ENCODE measurements around the gene USP31. TPM values are rescaled to one million over a fixed set of nuclear protein-coding genes. Genes with fewer than 3 reads are reported as not detected.

Gene USP31, protein sequence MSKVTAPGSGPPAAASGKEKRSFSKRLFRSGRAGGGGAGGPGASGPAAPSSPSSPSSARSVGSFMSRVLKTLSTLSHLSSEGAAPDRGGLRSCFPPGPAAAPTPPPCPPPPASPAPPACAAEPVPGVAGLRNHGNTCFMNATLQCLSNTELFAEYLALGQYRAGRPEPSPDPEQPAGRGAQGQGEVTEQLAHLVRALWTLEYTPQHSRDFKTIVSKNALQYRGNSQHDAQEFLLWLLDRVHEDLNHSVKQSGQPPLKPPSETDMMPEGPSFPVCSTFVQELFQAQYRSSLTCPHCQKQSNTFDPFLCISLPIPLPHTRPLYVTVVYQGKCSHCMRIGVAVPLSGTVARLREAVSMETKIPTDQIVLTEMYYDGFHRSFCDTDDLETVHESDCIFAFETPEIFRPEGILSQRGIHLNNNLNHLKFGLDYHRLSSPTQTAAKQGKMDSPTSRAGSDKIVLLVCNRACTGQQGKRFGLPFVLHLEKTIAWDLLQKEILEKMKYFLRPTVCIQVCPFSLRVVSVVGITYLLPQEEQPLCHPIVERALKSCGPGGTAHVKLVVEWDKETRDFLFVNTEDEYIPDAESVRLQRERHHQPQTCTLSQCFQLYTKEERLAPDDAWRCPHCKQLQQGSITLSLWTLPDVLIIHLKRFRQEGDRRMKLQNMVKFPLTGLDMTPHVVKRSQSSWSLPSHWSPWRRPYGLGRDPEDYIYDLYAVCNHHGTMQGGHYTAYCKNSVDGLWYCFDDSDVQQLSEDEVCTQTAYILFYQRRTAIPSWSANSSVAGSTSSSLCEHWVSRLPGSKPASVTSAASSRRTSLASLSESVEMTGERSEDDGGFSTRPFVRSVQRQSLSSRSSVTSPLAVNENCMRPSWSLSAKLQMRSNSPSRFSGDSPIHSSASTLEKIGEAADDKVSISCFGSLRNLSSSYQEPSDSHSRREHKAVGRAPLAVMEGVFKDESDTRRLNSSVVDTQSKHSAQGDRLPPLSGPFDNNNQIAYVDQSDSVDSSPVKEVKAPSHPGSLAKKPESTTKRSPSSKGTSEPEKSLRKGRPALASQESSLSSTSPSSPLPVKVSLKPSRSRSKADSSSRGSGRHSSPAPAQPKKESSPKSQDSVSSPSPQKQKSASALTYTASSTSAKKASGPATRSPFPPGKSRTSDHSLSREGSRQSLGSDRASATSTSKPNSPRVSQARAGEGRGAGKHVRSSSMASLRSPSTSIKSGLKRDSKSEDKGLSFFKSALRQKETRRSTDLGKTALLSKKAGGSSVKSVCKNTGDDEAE (N-terminal part only)
- total RNA-seq (1 to 10 TPM; 4.6 to 5.2 TPM), polyA plus RNA-seq (under 1 TPM; 0.09 to 0.89 (median 0.34) TPM), total RNA-seq (7.4 to 42.3 (median 23.4) reads per million in 6 experiments)

DNA sequence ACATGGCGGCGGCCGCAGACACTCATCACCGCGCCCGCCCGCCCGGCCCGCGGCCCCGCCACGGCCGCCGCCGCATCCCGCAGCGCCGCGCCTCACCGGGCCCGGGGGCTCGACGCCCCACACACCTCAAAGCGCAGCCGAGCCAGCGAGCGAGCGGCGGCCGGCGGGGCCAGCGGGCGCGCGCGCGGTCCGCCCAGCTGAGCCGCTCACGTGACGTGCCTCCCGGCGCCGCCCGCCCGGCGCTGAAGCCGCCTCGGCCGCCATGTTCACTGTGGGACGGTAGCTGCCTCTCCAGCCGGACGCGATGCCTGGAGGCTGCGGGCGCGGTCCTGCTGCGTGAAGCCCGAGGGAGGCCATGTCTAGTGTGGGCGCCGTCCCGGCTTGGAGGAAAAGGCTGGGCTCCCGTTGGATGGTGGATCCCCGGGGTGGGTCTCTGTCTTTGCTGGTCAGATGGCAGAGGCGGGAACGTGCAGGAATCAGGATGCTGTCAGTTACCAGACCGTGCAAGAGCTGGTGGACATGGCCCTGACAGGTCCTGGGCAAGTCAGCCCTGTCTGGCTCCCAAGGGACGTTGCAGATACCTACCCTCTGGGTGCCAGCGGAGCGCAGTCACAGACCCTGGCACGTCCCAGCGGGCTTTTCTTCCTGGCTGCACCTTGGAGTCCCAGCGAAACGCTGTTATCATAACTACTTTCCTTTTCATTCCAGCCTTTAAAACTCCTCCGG lies at the start of gene USP31:
Gene USP31 (minus strand): TSS at position 186 of the 726 bp plus-strand sequence. CDS start 182 bp downstream, at position 4.
- H3K27ac Mint-ChIP-seq, result peak within 1 kb of the TSS in 9 of 10 donors; percentile 65 to 91 (median 79)
- H3K9me3 Mint-ChIP-seq, result no peaks in the 10 kb centered on the region
- peak; percentile 95 for ATAC-seq
- peak within 1 kb of the TSS; percentile 90 to 97 (median 94) for H3K4me3 Mint-ChIP-seq
- DNase-seq, result peak; percentile 81 to 93 (median 84)
- POLR2A ChIA-PET, result no interaction called here
- no peaks in the 10 kb centered on the region for H3K36me3 Mint-ChIP-seq
- peaks cover 9 to 23% (median 22%) of the 10 kb centered on the region in 4 donors for H3K4me1 Mint-ChIP-seq
- peaks cover 0 to 9% (median 5%) of the 10 kb centered on the region in 5 donors for H3K27me3 Mint-ChIP-seq

DNA sequence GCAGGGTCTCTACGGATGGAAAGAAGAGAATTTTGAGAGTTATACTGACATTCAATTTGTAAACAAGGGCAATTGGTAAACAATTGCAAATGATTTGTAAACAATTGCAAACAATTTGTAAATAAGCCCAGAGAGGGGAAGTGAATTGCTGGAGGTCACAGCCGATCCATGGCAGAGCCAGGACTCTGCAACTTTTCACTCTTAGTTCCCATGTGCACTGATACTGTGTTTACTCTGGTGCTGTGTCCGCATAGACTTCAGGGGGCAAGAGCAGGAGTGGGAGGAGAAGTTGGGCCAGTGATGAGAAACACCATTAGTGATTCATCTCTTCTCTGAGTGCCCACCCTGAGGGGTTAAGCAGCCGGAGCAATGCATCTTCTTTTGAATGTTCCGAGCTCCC lies 47.3 kb upstream of the USP31 start:
- Mint-ChIP-seq H3K27ac (no peak overlapping the region), H3K36me3 (no peaks in the 10 kb centered on the region), H3K4me1 (no peaks in the 10 kb centered on the region), H3K9me3 (no peaks in the 10 kb centered on the region), H3K27me3 (peaks cover 19 to 40% (median 25%) of the 10 kb centered on the region in 5 donors), H3K4me3 (no peak overlapping the region)
- POLR2A ChIA-PET, result no interaction called here
- no peak for ATAC-seq
- no peak for DNase-seq

DNA sequence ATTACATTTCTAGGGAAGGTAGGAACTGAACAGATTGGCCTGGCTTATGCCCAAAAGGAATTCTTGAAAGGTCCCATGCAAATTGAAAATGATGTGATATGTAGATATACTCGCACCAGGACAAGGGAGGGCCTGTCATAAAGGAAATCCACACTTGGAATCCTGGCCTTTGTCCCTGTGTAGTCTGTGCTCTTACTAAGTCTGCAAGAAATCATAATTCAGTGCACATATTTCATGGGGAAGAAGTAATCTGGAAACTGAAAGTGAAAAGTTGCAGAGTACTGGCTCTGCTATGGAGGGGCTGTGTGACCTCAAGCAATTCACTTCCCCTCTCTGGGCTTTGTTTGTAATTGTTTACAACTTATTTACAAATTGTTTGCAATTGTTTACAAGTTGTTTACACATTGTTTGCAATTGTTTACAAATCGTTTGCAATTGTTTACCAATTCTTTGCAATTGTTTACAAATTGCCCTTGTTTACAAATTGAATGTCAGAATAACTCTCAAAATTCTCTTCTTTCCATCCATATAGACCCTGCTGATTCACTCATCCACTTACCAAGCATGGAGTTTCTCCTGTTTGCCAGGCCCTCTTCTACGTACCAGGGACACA lies 46.2 kb upstream of the USP31 start:
- peaks cover 13 to 30% (median 23%) of the 10 kb centered on the region in 5 donors for H3K27me3 Mint-ChIP-seq
- no peaks in the 10 kb centered on the region for H3K4me1 Mint-ChIP-seq
- no peaks in the 10 kb centered on the region for H3K9me3 Mint-ChIP-seq
- peak overlapping the region in 1 of 10 donors; percentile 16 for H3K27ac Mint-ChIP-seq
- DNase-seq, result no peak
- POLR2A ChIA-PET, result no interaction called here
- H3K36me3 Mint-ChIP-seq, result no peaks in the 10 kb centered on the region
- H3K4me3 Mint-ChIP-seq, result no peak overlapping the region
- ATAC-seq, result no peak

DNA sequence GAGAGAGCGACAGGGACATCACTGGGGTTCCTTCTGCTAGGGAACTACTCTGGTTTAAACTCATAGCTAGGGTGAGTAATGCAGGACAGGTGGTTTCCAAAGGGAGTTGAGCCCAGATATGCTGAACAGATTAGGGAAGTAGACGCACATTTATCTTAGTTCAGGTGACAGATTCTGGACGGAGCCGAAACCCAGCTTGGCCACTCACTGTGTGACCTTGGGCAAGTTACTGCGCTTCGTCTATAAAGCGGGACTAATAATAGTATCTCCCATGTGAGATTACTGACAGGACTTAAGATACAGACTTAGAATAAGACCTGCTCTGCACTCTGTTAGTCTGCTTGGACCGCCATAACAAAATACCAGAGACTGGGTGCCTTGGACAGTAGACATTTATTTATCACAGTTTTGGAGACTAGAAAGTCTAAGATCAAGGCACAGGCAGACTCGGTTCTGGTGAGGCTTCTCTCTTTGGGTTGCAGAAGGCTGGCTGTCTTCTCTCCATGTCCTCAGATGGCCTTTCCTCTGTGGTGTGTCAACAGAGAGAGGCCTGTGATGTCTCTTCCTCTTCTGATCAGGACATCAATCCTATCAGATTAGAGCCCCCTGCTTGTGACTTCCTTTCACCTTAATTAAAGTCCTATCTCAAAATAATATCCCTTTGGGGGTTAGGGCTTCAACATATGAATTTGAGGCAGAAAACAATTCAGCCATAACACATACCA lies 45.4 kb upstream of the USP31 start:
- Mint-ChIP-seq H3K36me3 (no peaks in the 10 kb centered on the region), H3K4me3 (no peak overlapping the region), H3K4me1 (no peaks in the 10 kb centered on the region), H3K9me3 (no peaks in the 10 kb centered on the region), H3K27me3 (peaks cover 12 to 25% (median 20%) of the 10 kb centered on the region in 5 donors), H3K27ac (no peak overlapping the region)
- POLR2A ChIA-PET, result no interaction called here
- DNase-seq (no peak), ATAC-seq (no peak)

DNA sequence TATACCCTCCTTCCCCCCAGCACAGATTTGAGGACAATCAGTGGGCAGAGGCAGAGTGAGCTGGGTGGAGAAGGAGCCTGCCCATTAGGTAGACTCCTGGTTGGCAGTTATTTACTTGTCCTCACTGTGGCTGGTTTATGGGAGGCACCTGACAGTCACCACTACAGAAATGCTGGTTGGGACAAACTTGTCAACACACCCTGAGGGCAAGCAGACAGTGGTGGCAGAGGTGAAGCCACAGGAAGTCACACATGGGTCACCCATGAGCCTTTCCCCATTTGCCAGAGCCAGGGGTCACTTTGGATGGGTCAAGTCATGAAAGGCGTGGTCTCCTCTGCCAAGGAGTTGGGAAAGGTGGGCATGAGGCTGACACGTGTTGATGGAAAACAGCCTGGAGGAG lies 39.7 kb upstream of the USP31 start:
- ATAC-seq, result no peak
- H3K27ac Mint-ChIP-seq, result no peak overlapping the region
- H3K36me3 Mint-ChIP-seq, result no peaks in the 10 kb centered on the region
- peaks cover 15 to 52% (median 37%) of the 10 kb centered on the region in 5 donors for H3K27me3 Mint-ChIP-seq
- H3K4me1 Mint-ChIP-seq, result no peaks in the 10 kb centered on the region
- H3K9me3 Mint-ChIP-seq, result no peaks in the 10 kb centered on the region
- POLR2A ChIA-PET, result no interaction called here
- DNase-seq, result no peak
- H3K4me3 Mint-ChIP-seq, result no peak overlapping the region

DNA sequence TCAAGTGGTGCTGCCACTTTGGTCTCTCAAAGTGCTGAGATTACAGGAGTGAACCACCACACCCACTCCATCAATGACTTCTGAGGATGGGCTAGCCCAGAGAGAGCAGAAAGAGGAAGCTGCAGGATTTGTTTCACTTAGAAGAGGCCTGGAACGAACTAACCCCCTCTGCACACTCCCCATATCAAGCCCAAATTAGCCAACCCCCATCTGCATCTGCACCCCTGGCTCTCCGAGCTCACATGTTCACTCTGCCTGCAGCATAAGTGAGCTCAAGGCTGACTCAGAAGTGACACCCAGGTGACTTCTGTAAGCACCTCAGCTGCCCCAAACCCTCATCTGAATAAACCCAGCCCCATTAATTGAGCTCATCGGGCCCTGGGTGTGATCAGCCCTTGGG lies 38.1 kb upstream of the USP31 start:
- Mint-ChIP-seq H3K27me3 (peaks cover 18 to 58% (median 43%) of the 10 kb centered on the region in 5 donors), H3K4me3 (no peak overlapping the region), H3K4me1 (peaks cover 0 to 5% (median 3%) of the 10 kb centered on the region in 4 donors), H3K27ac (peak overlapping the region in 1 of 10 donors; percentile 37), H3K9me3 (no peaks in the 10 kb centered on the region), H3K36me3 (no peaks in the 10 kb centered on the region)
- ATAC-seq (no peak), DNase-seq (no peak)
- POLR2A ChIA-PET, result no interaction called here

DNA sequence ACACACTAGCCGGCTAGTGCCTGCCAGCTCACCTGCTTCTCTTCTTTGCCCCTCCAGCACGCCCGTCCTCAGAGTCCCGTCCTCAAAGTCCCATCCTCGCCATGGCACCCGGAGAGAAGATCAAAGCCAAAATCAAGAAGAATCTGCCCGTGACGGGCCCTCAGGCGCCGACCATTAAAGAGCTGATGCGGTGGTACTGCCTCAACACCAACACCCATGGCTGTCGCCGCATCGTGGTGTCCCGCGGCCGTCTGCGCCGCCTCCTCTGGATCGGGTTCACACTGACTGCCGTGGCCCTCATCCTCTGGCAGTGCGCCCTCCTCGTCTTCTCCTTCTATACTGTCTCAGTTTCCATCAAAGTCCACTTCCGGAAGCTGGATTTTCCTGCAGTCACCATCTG lies 36.9 kb upstream of the USP31 start:
- Mint-ChIP-seq H3K27ac (peak overlapping the region in 1 of 10 donors; percentile 11), H3K9me3 (no peaks in the 10 kb centered on the region), H3K4me3 (no peak overlapping the region), H3K27me3 (peaks cover 23 to 62% (median 50%) of the 10 kb centered on the region in 5 donors), H3K36me3 (no peaks in the 10 kb centered on the region), H3K4me1 (peaks cover 5 to 16% (median 14%) of the 10 kb centered on the region in 4 donors)
- POLR2A ChIA-PET, result interaction anchor here (0.6 kb wide), 1 partner anchor 48 kb away, joined by 3 read pairs; no protein-coding TSS in a partner anchor
- ATAC-seq (no peak), DNase-seq (no peak)

DNA sequence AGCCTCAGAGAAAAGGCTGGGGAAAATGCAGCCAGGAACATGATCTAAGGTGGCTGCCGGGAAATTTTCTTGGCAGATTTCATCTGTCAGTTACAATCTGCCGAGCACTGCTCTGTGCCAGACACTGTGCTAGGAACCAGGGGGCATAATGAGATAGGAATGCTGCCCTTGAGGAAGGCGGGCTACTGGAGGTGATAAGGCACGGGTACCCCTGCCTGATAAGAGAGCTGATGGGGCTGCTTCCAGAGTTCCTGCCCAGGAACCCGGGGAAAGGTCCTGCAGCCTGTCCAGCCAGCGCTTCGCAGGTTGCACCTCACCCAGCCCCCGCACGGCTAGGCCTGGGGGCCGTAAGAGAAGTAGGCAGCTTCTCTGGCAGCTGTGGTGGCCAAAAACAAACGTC lies 36.4 kb upstream of the USP31 start:
- H3K4me3 Mint-ChIP-seq, result no peak overlapping the region
- H3K27me3 Mint-ChIP-seq, result peaks cover 21 to 67% (median 54%) of the 10 kb centered on the region in 5 donors
- no peaks in the 10 kb centered on the region for H3K36me3 Mint-ChIP-seq
- peaks cover 5 to 17% (median 15%) of the 10 kb centered on the region in 4 donors for H3K4me1 Mint-ChIP-seq
- POLR2A ChIA-PET, result no interaction called here
- ATAC-seq, result no peak
- DNase-seq, result no peak
- H3K9me3 Mint-ChIP-seq, result no peaks in the 10 kb centered on the region
- no peak overlapping the region for H3K27ac Mint-ChIP-seq

DNA sequence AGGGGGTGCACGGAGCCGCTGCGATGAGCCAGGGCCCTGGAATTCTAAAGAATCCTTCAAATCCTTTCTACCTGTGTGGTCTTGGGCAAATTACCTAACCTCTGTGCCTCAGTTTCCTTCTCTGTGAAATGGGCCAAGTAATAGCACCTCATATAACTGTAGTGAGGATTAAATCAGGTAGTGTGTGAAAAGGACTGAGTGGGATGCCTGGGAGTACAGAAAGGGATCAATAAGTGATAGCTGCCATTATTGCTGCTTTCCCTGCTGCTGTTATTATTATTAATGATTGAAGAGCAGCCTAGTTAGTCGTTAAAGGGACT lies 34.3 kb upstream of the USP31 start:
- ATAC-seq, result no peak
- Mint-ChIP-seq H3K4me1 (peaks cover 5 to 17% (median 15%) of the 10 kb centered on the region in 4 donors), H3K36me3 (no peaks in the 10 kb centered on the region), H3K27me3 (peaks cover 33 to 76% (median 58%) of the 10 kb centered on the region in 5 donors), H3K27ac (no peak overlapping the region), H3K4me3 (peak overlapping the region in 5 of 10 donors; percentile 18 to 45 (median 38)), H3K9me3 (no peaks in the 10 kb centered on the region)
- DNase-seq, result no peak
- POLR2A ChIA-PET, result no interaction called here

DNA sequence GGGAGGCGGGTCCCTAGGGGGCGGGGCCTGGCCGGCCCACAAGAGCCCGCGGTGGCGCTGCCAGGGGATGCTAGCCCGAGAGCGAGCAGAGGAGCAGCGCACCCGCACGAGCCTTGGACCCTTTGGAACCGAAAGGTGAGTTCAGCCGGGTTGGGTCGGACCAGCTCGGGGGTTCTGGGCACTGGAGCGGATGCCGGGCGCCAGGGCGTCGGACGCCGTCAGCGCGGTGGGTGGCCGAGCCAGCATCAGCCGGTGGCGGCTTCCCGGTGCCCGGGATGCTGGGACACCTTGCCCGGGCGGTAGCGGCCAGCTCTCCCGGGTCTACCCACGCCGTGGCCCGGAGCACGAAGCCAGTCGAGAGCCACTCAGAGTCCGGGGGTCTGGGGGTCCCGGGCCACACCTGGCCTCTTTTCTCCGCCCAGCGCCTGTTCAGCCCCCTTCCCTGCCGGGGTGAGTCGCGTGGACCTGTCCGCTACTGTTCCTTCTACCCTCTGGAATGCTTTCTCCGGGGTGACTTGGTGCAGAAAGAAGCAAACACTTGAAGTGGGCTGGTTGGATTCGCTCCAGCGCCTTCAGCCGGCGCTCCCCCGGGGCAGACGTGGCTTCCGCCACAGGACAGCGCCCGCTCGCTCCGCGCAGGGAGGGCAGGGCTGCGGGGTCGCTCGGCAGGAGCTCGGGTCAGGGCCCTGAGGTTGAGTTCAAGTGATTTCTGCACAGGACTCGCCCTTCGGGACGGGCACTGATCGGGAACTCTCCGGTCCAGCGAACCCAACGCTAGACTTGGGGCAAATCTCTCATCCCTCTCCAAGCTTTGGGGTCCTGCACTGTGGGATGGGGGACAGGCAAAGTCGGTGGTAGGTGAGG lies 33.7 kb upstream of the USP31 start, which contains the start of gene SCNN1G:
Gene SCNN1G (plus strand): TSS at position 67 of the 864 bp plus-strand sequence. CDS start 3,527 bp downstream, outside the sequence.
- Mint-ChIP-seq H3K4me3 (peak within 1 kb of the TSS; percentile 8 to 88 (median 71)), H3K36me3 (no peaks in the 10 kb centered on the region), H3K4me1 (peaks cover 5 to 17% (median 15%) of the 10 kb centered on the region in 4 donors), H3K27me3 (peaks cover 35 to 76% (median 56%) of the 10 kb centered on the region in 5 donors), H3K9me3 (no peaks in the 10 kb centered on the region), H3K27ac (no peak within 1 kb of the TSS)
- DNase-seq, result peak in 2 of 10 donors; percentile 2 to 7
- POLR2A ChIA-PET, result no interaction called here
- no peak for ATAC-seq

All from naive thymus-derived CD8-positive, alpha-beta T cell (primary cell).